Fibroblast of skin of right biceps (primary cell): Measurements from ENCODE around the gene CTSL.
A peak's percentile ranks its signal among the peaks of the same experiment; 100 is the strongest.

Experiments
- DNase-seq: peaks from one replicate; pipeline ENCODE4 v3.0.0-alpha.2; 2013

Gene CTSL

DNA sequence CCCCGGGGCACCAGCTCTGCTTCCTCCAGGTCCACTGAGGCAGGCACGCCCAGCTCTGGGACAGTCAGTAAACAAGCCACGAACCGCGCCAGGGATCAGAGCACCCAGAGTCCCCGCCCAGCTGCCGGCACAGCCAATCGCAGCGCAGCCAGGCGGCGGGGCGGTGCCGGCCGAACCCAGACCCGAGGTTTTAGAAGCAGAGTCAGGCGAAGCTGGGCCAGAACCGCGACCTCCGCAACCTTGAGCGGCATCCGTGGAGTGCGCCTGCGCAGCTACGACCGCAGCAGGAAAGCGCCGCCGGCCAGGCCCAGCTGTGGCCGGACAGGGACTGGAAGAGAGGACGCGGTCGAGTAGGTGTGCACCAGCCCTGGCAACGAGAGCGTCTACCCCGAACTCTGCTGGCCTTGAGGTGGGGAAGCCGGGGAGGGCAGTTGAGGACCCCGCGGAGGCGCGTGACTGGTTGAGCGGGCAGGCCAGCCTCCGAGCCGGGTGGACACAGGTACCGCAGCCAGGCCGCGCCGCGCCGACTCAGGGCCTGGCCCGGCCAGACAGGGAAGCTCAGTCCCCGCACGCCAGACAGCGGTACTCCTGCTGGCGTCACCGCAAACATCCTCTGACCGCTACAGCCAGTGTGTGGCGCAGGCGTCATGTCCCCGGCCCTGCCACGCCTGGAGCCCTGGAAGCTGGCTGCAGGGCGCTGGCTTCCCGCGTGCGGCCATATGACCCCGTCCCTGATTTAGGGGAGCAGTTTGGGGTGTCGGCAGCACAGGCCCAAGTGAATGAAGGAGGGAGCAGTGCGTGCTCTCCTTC, at the start of gene CTSL:
CTSL (plus strand) TSS at position 220 of the 810 bp plus-strand sequence. CDS start 1,485 bp downstream, outside the sequence.
- DNase-seq: peak; percentile 77

- DNase-seq: no peak
These were observed 48.7 kb upstream of the CTSL start for GRCh38 chr9:87676976-87677775.

GRCh38 chr9:87677776-87678587, 47.9 kb upstream of the CTSL start:
- DNase-seq: no peak

- DNase-seq: peak; percentile 68
These were observed 47.1 kb upstream of the CTSL start for GRCh38 chr9:87678650-87679355.

GRCh38 chr9:87681271-87682061, 44.5 kb upstream of the CTSL start:
- DNase-seq: no peak

DNA sequence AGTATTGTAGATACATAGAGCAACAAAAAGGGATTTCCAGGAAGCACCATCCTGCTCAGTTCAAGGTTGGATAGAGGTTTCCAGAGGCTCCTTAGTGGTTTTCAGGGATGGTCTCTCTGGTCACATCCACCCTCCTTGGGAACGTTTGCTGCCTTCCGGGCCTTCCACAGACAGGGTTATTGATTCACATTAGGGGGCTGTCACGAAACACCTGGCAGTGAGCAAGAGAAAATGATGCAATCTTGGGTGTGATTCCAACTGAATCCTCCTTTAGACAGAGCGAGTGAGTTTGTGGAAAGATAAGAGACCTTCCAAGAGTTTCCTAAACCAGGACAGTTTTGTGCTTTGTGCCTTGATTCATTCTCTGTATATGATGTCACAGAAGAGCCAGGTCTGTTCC, 43.8 kb upstream of the CTSL start:
- no peak for DNase-seq

DNA sequence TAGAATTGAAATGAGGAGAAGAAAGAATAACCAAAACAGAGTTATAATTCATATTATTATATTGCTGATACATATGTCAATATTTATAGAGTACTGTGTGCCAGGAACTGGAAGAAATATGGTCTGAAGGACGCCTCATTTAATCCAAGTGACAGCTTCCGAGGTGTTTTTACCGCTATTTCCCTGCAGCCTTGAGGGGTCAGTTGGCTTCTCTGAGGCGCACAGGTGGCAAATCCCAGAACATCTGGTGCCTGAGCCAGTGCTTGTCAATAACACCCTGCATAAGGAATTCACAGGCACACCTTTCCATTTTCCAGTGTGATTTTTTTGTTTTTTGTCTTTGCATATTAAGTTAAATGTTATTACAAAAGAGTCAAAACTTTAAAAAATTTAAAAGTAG, 43.3 kb upstream of the CTSL start:
- DNase-seq: no peak

DNA sequence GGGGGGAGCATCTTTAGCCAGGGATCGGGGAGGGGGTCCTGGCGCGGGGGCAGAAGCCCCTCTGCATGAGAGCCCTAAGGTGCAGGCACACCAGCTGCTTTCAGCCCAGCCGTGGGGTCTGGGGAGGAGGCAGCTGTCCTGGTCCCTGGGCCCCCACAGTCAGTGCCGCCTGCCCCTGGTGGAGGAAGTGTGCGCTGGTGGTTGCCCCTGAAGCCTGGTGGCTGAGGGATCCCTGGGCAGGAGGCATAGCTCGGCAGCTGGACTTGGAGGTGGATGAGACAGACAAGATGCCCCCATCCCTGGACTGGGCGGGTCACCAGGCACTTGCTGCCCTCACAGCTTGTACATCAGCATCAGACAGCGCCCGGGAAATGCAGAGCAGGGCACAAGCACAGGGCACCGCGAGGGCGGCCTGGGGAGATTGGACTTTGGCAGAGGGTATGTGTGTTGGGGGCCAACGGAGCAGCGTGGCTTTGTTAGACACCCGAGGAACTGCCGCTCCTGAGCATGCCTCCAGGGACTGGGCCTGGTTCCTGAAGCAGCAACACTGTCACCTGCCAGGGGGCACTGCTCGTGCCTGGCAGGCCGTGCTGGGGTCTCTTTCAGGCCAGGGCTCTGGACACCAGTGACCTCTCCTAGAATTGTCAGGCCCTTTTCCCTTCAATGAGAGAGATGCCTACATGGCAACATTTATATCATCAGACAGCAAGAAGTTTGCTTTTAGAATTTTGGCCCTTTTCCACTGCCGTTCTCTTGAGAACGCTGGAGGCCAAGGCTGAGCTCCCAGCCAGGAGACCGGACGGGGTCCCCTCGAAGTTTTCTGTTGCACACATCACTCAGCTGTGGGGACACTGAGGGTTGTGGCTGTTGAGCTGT, 41.9 kb upstream of the CTSL start:
- no peak for DNase-seq

DNA sequence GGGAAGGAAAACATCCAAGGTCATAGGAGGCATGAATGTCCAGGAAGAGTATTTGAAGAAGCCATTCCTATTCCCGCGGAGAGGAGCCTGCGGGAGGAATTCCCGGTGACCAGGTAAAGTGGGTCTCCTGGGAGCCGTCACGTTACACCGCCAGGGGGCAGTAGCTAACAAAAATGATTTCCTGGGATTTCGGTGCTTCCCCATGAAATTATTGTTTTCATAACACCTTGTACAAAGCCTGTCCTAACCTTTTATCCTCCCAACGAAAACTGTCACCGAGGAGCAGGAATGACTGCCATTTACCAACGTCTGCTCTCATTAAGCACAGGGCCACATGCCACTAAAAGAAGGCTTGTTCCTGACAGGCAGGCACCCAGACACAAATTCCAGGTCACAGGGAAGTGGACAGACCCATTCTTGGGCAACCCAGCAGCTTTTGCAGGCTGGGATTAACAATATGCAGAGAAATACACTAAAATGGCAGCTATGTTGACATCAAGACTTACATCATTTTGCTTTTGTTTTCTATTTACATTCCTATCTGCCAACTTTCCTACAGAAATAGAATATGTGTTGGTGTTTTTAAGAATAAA, 41.2 kb upstream of the CTSL start:
- peak; percentile 29 for DNase-seq

DNA sequence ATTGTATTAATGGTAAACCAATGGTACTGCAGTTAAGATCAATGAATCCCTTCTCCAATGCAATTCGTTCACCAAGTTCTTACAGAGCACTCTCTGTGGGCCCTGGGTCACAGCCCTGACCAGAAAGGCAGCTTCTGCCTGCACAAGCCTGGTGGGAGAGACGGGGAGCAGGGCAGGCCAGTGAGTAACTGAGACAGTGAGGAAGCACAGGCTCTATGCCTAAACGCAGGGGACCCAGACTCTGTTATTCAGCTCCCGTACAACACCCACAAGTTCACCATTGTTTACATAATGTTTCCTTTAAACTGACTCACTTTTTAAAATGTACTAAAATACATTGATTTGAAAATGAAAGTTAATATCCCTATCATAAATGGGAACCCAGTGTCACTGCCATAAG, 40.5 kb upstream of the CTSL start:
- no peak for DNase-seq

- no peak for DNase-seq
These were observed 39.9 kb upstream of the CTSL start for GRCh38 chr9:87685871-87686519.

GRCh38 chr9:87686520-87687090, 39.3 kb upstream of the CTSL start:
- no peak for DNase-seq

DNA sequence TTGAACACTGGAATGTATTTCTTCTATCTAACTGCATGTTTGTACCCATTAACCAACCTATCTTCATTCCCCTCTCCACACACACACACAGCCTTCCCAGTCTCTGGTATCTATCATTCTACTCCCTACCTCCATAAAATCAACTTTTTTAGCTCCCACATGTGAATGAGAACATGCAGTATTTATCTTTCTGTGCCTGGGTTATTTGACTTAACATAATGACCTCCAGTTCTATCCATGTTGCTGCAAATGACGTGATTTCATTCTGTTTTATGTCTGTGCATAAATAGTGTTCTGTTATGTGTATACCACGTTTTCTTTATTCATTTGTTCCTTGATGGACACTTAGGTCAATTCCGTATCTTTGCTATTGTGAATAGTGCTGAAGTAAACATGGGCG, 38.7 kb upstream of the CTSL start:
- DNase-seq: no peak

GRCh38 chr9:87694236-87694755, 31.6 kb upstream of the CTSL start:
- DNase-seq: no peak

- DNase-seq: no peak
These were observed 30.4 kb upstream of the CTSL start for GRCh38 chr9:87695523-87695922.

DNA sequence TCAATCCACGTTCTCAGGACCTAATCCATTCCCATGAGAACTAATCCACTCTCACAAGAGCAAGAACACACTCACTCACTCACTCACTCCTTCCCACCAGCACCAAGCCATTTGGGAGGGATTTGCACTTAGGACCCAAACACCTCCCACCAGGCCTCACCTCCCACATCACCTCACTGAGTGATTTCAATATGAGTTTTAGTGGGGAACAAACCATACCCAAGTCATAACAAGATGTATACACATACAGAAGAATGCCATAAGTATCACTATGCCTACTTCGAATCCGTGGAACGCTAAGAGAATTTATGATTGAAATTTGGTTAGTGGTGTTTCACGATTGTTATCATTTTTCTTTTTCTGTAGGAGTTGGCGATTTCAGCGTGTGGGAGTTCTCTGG, 29.3 kb upstream of the CTSL start:
- no peak for DNase-seq

GRCh38 chr9:87698069-87698809, 27.7 kb upstream of the CTSL start:
- no peak for DNase-seq

- no peak for DNase-seq
These were observed 26.1 kb upstream of the CTSL start for GRCh38 chr9:87699835-87700234.
